SJSA1 (cell line): Measurements from ENCODE around the gene TRAPPC4. TPM values are rescaled to one million over a fixed set of nuclear protein-coding genes. Genes with fewer than 3 reads are reported as not detected.
"Not testable (repeated sequence)": the region's sequence is repeated elsewhere in the genome, so short reads cannot be mapped to it uniquely, and the experiment has no call there.

Source experiments
- DNase-seq, 2 experiments: peaks; one replicate each; pipeline ENCODE4 v3.0.0-alpha.2; 2015 to 2020; ENCODE audit warnings: low spot score in 2 of 2, low read depth in 1 of 2
- H3K27ac ChIP-seq: fragments of 250-450 bp; sonication (Bioruptor Pico); 2 replicates; pipeline ENCODE4 v1.5.1; 2020; ENCODE audit warnings: mild to moderate bottlenecking, moderate library complexity
- H3K27me3 ChIP-seq: fragments of 250-450 bp; sonication (Bioruptor Pico); replicated peaks from 2 replicates; pipeline ENCODE4 v1.5.1; 2020; ENCODE audit warnings: mild to moderate bottlenecking, moderate library complexity
- H3K36me3 ChIP-seq: fragments of 250-450 bp; sonication (Bioruptor Pico); 2 replicates; pipeline ENCODE4 v1.5.1; 2020; ENCODE audit warnings: mild to moderate bottlenecking
- H3K4me1 ChIP-seq: fragments of 250-450 bp; sonication (Bioruptor Pico); replicated peaks from 2 replicates; pipeline ENCODE4 v1.6.1; 2021; ENCODE audit warnings: mild to moderate bottlenecking
- H3K4me3 ChIP-seq: fragments of 250-450 bp; sonication (Bioruptor Pico); 2 replicates; pipeline ENCODE4 v1.5.1; 2020; ENCODE audit warnings: mild to moderate bottlenecking
- H3K9me3 ChIP-seq: fragments of 250-450 bp; sonication (Bioruptor Pico); replicated peaks from 2 replicates; pipeline ENCODE4 v1.5.1; 2020; ENCODE audit warnings: mild to moderate bottlenecking
- total RNA-seq: library from RNA; depleted of rRNA; stranded (reverse); fragments of >200 nt; shearing (Covaris generic); gene quantifications from 2 replicates; pipeline ENCODE4 v1.2.3, GENCODE V29; 2014

The TRAPPC4 gene
- total RNA-seq, 1 experiment from 2014 or later: 44.6 TPM

DNA sequence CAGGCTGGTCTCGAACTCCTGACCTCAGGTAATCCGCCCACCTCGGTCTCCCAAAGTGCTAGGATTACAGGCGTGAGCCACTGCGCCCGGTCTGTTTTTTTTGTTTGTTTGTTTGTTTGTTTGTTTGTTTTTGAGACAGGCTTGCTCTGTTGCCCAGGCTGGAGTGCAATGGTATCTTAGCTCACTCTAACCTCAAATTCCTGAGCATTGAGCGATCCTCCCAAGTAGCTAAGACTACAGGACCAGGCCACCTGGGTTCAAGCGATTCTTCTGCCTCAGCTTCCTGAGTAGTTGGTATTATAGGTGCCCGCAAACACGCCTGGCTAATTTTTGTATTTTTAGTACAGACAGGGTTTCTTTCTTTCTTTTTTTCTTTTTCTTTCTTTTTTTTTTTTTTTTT is 14.9 kb downstream of the TRAPPC4 start:
- H3K36me3 ChIP-seq, H3K4me3 ChIP-seq, H3K27me3 ChIP-seq, DNase-seq, H3K27ac ChIP-seq, H3K4me1 ChIP-seq, H3K9me3 ChIP-seq: not testable (repeated sequence)

DNA sequence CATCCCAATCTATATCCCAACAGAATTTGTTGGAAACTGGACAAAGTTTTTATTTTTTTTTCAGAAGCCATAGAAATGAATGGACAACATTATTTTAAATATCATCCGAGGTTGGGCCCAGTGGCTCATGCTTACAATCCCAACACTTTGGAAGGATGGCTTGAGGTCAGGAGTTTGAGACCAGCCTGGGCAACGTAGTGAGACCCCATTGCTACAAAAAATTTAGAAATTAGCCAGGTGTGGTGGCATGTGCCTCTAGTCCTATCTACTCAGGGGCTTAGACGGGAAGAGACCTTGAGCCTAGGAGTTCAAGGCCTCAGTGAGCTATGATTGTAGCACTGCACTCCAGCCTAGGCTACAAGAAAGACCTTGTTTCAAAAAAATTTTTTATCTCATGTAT is 16.2 kb downstream of the TRAPPC4 start:
- Histone ChIP-seq H3K9me3 (no peaks in the 10 kb centered on the region), H3K4me1 (peaks cover 6% of the 10 kb centered on the region), H3K36me3 (no peaks in the 10 kb centered on the region), H3K27me3 (no peaks in the 10 kb centered on the region), H3K27ac (no peak overlapping the region), H3K4me3 (no peak overlapping the region)
- DNase-seq: no peak

DNA sequence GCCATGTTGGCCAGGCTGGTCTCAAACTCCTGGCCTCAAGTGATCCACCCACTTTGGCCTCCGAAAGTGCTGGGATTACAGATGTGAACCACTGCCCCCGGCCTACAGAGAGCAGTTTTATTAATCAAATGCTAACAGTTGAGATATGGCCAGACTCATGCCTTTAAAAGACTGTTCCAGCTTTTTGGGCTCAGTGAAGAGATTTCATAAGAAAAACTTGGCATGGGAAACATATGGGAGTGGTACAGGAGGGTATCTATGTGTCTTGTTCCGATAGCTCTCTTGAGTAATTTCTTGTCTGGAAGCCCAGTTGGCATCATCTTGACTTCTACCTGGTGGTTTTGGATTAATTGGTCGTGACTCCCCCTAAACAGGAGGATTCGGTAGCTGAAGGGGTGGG is 20.3 kb downstream of the TRAPPC4 start:
- Histone ChIP-seq H3K27ac (no peak overlapping the region), H3K4me3 (no peak overlapping the region)

DNA sequence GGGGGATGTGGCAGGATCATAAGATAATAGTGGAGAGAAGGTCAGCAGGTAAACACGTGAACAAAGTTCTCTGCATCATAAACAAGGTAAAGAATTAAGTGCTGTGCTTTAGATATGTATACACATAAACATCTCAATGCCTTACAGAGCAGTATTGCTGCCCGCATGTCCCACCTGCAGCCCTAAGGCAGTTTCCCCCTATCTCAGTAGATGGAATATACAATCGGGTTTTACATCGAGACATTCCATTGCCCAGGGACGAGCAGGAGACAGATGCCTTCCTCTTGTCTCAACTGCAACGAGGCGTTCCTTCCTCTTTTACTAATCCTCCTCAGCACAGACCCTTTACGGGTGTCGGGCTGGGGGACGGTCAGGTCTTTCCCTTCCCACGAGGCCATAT is 20.9 kb downstream of the TRAPPC4 start:
- not testable (repeated sequence) for H3K4me3 ChIP-seq, H3K27me3 ChIP-seq, H3K4me1 ChIP-seq, H3K27ac ChIP-seq, H3K36me3 ChIP-seq, DNase-seq, H3K9me3 ChIP-seq

More for the DNA sequence above, 20.3 kb downstream of the TRAPPC4 start:
- Histone ChIP-seq H3K9me3 (no peaks in the 10 kb centered on the region), H3K36me3 (no peaks in the 10 kb centered on the region), H3K27me3 (no peaks in the 10 kb centered on the region), H3K4me1 (no peaks in the 10 kb centered on the region)
- DNase-seq: no peak

DNA sequence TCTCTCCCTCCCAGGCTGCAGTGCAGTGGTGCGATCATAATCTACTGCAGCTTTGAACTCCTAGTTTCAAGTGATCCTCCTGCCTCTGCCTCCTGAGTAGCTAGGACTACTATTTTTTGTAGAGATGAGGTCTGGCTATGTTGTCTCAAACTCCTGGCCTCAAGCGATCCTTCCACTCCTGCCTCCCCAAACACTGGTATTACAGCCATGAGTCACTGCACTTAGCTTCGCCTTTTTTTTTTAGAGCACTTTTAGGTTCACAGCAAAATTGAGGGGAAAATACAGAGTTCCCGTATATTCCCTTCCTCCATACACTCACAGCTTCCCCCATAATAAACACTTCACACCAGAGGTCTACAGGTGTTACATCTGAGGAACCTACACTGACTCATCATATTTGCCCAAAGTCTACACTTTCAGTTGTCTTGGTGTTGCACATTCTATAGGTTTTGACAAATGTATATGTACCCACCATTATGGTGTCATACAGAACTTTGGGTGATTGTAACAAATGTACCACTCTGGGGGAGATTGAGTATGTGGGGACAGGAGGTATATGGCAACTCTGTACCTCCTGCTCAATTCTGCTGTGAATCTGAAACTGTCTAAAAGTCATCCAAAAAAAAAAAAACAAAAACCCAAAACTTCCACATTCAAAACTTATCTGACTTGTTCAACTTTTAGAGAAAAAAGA is 23.4 kb downstream of the TRAPPC4 start:
- DNase-seq: no peak
- H3K4me1 ChIP-seq: no peaks in the 10 kb centered on the region
- no peaks in the 10 kb centered on the region for H3K9me3 ChIP-seq
- H3K27me3 ChIP-seq: no peaks in the 10 kb centered on the region
- no peak overlapping the region for H3K27ac ChIP-seq
- H3K36me3 ChIP-seq: peaks cover 4% of the 10 kb centered on the region; the same call in 1 of the 2 replicates
- H3K4me3 ChIP-seq: no peak overlapping the region

DNA sequence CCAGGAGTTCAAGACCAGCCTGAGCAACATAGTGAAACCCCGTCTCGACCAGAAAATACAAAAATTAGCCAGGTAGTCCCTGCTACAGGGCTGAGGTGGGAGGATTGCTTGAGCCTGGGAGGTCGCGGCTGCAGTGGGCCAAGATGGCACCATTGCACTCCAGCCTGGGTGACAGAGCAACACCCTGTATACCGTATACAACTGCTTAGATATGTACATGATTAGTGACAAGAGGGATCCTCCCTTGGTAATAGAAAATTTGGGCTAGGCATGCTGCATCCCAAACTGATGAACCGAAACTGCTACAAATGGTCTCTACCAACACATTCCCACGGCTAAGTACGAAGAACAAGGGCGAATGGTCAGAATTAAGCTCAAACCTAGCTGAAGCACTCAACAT is 24.4 kb downstream of the TRAPPC4 start:
- H3K9me3 ChIP-seq: no peaks in the 10 kb centered on the region
- H3K27me3 ChIP-seq: no peaks in the 10 kb centered on the region
- no peak overlapping the region for H3K4me3 ChIP-seq
- DNase-seq: no peak
- peaks cover 8% of the 10 kb centered on the region; the same call in 1 of the 2 replicates for H3K36me3 ChIP-seq
- H3K27ac ChIP-seq: no peak overlapping the region
- no peaks in the 10 kb centered on the region for H3K4me1 ChIP-seq

DNA sequence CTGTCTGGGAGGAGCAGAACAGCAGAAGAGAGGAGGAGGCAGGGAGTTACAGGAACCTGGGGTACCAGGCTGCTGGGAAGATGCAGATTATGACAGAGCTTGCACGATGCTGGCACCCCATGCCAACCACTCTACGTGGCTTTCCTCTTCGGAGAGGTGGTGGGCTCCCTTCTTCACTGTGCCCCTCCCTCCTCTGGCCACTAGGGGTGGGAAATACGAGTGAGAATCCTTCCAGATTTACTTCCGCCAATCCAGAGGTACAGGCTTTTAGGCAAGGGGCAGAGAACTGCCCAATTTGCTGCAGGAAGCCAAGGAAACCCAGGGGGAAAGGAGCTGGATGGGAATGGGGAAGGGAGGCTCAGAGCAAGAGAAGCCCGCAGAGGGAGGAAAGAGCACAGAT is 26.1 kb downstream of the TRAPPC4 start:
- no peak overlapping the region for H3K27ac ChIP-seq

DNA sequence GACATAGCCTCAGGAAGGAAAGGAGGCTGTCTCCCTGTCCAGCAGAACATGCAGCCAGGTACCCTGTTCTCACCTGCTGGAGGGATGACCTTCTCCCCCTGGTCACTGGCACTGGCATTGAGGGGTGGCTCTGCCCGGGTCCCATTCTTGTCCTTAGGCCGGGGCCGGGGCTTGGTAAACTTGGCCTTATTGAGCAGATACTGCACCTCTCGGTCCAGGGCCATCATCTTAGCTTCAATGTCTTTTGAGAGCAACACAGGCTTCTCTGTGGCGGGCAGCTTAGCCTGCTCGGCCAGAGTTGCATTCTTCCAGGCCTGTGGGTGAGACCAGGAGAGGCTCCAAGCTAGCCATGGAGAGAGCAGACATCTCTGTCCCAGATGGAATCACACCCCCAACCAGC is 27.9 kb downstream of the TRAPPC4 start:
- Histone ChIP-seq H3K9me3 (no peaks in the 10 kb centered on the region), H3K4me1 (no peaks in the 10 kb centered on the region), H3K36me3 (peaks cover 21% of the 10 kb centered on the region), H3K27ac (no peak overlapping the region), H3K4me3 (no peak overlapping the region), H3K27me3 (no peaks in the 10 kb centered on the region)
- DNase-seq: no peak

More for the DNA sequence above, 26.1 kb downstream of the TRAPPC4 start:
- Histone ChIP-seq H3K4me3 (no peak overlapping the region), H3K27me3 (no peaks in the 10 kb centered on the region), H3K36me3 (peaks cover 21% of the 10 kb centered on the region), H3K4me1 (no peaks in the 10 kb centered on the region), H3K9me3 (no peaks in the 10 kb centered on the region)
- no peak for DNase-seq

DNA sequence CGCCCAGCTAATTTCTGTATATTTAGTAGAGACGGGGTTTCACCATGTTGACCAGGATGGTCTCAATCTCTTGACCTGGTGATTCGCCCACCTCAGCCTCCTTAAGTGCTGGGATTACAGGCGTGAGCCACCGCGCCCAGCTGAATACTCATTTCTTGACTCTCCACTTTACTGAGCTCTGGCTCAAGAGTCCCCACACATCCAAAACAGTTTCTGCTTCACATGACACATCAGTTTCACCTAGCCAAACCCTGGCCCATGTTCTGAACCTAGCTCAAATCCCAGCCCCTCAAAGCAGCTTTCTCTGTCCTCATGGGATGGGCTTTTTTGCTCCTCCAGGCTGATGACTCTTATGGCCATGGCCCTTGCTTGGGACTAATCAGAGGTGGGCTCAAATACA is 28.6 kb downstream of the TRAPPC4 start:
- H3K9me3 ChIP-seq: no peaks in the 10 kb centered on the region
- no peaks in the 10 kb centered on the region for H3K4me1 ChIP-seq
- no peaks in the 10 kb centered on the region for H3K27me3 ChIP-seq
- peaks cover 21% of the 10 kb centered on the region for H3K36me3 ChIP-seq
- no peak overlapping the region for H3K4me3 ChIP-seq
- no peak overlapping the region for H3K27ac ChIP-seq
- no peak for DNase-seq

DNA sequence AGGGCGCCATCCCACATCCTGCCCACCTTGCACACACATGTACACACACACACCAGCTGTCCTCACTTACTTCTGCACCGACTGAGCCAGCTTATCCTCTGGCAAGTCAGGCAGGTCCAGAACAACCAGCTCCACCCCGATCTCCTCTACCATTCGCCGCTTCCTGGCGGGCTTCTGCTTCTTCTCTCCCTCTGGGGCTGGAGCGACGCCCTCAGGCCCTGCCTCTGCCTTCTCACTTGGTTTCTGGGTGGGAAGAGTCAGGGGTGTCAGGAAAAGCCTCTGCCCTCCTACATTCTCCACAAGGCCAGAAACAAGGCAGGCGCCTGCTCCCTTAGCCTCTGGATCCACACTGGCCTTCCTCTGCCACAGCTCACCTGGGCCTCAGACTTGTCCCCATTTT is 30.1 kb downstream of the TRAPPC4 start:
- Histone ChIP-seq H3K27me3 (no peaks in the 10 kb centered on the region), H3K4me3 (no peak overlapping the region), H3K9me3 (no peaks in the 10 kb centered on the region), H3K27ac (no peak overlapping the region), H3K36me3 (peaks cover 31% of the 10 kb centered on the region), H3K4me1 (no peaks in the 10 kb centered on the region)
- no peak for DNase-seq

DNA sequence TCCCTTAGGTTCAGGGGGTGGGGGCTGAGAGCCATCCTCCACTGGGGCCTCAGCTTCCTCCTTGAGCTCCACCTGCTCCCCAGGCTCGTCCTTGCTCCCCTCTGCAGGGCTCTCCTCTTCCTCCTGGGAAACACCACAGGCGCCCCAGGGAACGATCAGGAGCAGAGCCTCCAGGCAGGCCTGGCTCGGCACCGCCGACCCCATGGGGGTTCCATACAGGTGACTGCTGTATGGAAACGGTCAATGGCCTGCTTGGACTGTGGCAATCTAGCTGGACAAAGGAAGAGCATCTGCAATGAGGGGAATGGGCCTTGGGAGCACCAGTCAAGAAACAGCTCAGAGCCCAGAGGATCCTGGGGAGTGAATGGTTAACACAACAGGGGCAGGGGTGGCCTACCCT is 30.5 kb downstream of the TRAPPC4 start:
- Histone ChIP-seq H3K27ac (no peak overlapping the region), H3K27me3 (no peaks in the 10 kb centered on the region), H3K4me3 (no peak overlapping the region), H3K36me3 (peaks cover 33% of the 10 kb centered on the region), H3K4me1 (no peaks in the 10 kb centered on the region), H3K9me3 (no peaks in the 10 kb centered on the region)
- no peak for DNase-seq

DNA sequence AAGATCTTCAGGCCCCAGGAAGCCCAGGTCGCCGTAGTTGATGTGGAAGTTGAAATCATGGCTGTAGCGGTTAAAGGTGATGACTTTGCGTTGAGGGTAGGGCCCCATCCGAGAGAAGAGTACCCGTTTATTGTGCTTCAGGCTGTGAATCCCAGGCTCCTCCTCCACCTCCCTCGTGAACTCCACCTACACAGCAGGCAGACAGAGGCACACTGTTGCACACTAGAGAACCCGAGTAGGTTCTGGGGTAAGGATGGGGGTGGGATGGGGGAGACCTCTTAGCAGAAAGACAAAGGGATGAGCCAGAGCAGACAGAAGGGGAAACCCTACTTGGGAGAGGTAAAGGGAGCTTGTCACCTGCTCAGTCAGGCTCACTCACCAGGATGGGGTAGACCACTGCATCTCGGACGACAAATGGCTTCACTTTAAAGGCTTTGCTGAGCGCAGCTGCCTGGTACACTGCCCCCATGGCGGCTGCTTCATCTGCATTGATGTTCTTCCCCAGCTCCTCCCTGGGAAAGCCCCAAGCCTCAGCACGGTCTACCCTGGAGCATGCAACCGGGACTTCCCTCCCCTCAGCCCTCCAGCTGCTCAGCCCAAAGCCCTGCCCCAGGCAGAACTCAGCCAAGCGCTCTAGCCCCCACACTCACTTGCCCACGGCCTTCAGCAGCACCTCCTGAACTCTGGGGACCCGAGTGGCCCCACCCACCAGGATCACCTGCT is 33.0 kb downstream of the TRAPPC4 start:
- Histone ChIP-seq H3K27me3 (no peaks in the 10 kb centered on the region), H3K4me3 (no peak overlapping the region), H3K27ac (no peak overlapping the region), H3K36me3 (peaks cover 39% of the 10 kb centered on the region), H3K9me3 (no peaks in the 10 kb centered on the region), H3K4me1 (peaks cover 5% of the 10 kb centered on the region)
- DNase-seq: no peak

DNA sequence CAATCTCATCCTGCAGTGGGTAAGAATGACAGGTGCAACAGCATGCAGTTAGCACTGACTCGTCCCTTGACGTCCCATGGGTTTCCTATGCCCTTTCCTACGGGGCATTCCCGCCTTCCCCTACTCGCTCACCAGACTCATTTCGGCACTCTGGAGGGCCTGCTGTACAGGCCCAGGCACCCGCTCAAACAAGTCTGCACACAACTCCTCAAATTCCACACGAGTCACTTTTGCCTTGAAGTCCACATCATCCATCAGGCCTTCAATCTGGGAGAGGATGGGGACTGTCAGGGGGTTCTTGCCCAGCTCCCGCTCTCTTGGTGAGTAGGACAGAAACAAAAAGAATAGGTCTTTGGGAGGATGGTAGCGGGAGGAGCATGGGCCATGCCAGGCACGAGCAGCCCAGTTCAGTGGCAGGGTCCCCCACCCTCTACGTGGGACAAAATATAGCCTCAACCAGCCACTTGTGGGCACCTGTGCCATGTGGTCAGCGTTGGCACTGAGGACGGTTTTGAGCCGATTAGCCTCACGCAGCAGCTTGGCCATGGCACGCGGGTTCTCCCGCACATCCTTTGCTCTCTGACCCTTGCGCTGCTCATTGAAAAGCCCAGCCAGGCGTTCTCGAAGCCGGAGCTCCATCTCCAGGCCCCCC is 33.7 kb downstream of the TRAPPC4 start:
- Histone ChIP-seq H3K27ac (no peak overlapping the region), H3K4me1 (peaks cover 5% of the 10 kb centered on the region), H3K9me3 (no peaks in the 10 kb centered on the region), H3K27me3 (no peaks in the 10 kb centered on the region), H3K4me3 (no peak overlapping the region), H3K36me3 (peaks cover 42% of the 10 kb centered on the region)
- DNase-seq: no peak

DNA sequence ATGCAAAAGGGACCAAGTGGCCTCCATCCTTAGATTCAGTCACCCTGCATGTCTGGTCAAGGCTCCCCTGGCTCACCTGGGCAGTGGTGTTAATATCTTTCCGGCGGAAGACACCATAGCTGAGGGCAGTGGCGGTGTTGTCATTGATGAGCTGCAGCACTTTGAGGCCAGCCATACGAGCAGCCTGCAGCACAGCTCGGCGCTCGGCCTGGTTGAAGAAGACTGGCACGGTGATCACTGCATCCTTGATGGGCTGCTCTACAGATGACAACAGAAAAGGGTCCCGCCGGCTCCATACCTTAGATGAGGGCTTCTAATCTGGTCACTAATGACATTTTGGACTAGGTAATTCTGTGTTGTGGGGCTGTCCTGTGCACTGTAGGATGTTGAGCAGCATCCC is 35.9 kb downstream of the TRAPPC4 start:
- no peaks in the 10 kb centered on the region for H3K27me3 ChIP-seq
- H3K4me3 ChIP-seq: no peak overlapping the region
- peaks cover 10% of the 10 kb centered on the region for H3K4me1 ChIP-seq
- H3K9me3 ChIP-seq: no peaks in the 10 kb centered on the region
- no peak for DNase-seq
- peaks cover 25% of the 10 kb centered on the region for H3K36me3 ChIP-seq
- H3K27ac ChIP-seq: no peak overlapping the region
